HFF-Myc (cell line): ENCODE data around the gene BCL7C.

Experiments
- DNase-seq: peaks from one replicate; pipeline ENCODE4 v3.0.0-alpha.2; 2011; ENCODE audit warnings: low read depth; ENCODE audit errors: extremely low read depth
- H3K4me3 ChIP-seq: replicated peaks from 2 replicates; pipeline ENCODE4 v1.5.1; 2011; ENCODE audit warnings: low read depth, mild to moderate bottlenecking, control low read depth, low read length
- TF ChIP-seq, protein P1 (sequence below): IDR thresholded peaks from 2 replicates; pipeline ENCODE4 v1.5.1; 2012; ENCODE audit warnings: mild to moderate bottlenecking, low read depth, low read length, control low read depth; ENCODE audit errors: missing control alignments

BCL7C gene

GRCh38 chr16:30901201-30902028 is 7.5 kb upstream of the BCL7C start:
- TF ChIP-seq, protein P1, sequence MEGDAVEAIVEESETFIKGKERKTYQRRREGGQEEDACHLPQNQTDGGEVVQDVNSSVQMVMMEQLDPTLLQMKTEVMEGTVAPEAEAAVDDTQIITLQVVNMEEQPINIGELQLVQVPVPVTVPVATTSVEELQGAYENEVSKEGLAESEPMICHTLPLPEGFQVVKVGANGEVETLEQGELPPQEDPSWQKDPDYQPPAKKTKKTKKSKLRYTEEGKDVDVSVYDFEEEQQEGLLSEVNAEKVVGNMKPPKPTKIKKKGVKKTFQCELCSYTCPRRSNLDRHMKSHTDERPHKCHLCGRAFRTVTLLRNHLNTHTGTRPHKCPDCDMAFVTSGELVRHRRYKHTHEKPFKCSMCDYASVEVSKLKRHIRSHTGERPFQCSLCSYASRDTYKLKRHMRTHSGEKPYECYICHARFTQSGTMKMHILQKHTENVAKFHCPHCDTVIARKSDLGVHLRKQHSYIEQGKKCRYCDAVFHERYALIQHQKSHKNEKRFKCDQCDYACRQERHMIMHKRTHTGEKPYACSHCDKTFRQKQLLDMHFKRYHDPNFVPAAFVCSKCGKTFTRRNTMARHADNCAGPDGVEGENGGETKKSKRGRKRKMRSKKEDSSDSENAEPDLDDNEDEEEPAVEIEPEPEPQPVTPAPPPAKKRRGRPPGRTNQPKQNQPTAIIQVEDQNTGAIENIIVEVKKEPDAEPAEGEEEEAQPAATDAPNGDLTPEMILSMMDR, result no peak
- H3K4me3 ChIP-seq, result peak overlapping the region; percentile 27; the same call in 1 of the 2 replicates
- DNase-seq, result no peak

GRCh38 chr16:30900588-30900987 is 6.7 kb upstream of the BCL7C start:
- no peak for DNase-seq
- TF ChIP-seq, protein P1, result no peak
- H3K4me3 ChIP-seq, result no peak overlapping the region

- no peak for DNase-seq
- TF ChIP-seq, protein P1, result no peak
- no peak overlapping the region for H3K4me3 ChIP-seq
Measured at GRCh38 chr16:30899794-30900193, 5.9 kb upstream of the BCL7C start.

DNA sequence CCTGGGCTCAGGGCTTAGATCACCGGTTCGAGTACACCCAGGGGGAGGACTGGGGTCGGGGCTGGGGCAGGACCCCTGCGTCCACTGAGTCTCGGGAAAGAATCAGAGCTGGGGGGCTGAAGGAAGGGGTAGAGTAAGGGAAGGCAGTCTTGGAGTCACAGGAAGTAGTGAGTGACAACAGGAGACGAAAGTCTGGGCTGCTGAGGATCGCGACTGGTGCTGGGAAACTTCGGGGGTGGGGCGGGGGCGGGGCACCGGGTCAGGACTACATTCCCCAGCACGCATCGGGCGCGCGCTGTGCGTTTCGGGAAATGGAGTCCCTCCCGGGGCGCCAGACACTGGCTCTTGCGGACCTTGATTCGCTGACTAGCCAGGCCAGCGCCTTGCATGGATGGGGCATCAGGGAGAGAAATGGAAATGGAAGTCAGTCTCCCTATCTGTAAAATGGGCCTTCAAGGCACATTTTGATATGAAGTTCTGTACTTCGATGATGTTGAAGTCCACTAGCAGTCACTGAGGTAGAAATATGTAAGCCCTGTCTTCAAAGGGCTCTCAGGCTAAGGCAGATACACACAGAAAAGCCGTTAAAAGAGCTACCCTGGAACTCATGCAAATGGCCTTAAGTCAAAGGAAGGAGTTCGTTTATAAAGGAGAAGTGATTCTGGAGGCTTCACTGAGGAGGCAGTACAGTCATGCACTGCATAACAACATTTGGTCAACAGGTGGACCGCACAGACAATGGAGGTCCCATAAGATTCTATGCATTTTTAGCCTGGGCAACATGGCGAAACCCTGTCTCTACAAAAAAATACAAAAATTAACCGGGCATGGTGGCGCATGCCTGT is 3.2 kb upstream of the BCL7C start:
- DNase-seq, result peak; percentile 57
- peak overlapping the region; percentile 56 for H3K4me3 ChIP-seq
- TF ChIP-seq, protein P1, result no peak

- peak within 1 kb of the TSS; percentile 56 for H3K4me3 ChIP-seq
- peak; percentile 53 for DNase-seq
- TF ChIP-seq, protein P1, result no peak
Measured at GRCh38 chr16:30896261-30896888, 2.5 kb upstream of the BCL7C start, which contains the start of gene CTF1. Gene CTF1, plus strand, starts transcription at chr16:30896614. Its CDS starts 30 bp downstream, at chr16:30896644.

DNA sequence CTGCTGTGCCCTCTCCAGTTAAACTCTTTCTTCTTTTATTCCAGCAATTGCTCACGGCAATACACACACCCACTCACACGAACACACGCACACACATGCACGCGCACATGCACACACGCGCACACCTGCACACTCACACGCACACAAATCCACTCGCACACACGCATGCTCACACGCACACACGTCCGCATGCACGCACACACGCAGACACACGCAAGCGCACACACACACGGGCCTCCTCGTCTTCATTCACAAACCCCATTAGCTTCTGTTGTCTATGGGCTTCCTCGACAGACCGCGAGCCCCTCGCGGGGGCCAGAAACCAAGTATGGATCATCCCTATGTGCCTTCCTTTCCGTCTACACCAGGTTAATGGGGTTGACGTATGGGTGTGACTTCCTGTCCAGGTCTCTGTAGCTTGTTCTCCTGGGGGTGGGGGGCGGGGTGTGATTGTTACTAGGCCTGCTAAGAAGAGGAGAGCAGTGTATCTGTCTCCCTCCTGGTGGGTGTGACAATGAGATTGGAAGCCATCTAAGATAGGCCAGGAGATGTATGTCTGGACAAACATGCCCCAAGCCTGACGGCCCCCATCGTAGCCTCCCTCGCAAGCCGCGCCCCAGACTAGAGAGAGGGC is 1.9 kb upstream of the BCL7C start:
- TF ChIP-seq, protein P1, result no peak
- H3K4me3 ChIP-seq, result peak overlapping the region; percentile 56

More for the DNA sequence above, 1.9 kb upstream of the BCL7C start:
- peak; percentile 37 for DNase-seq
